Activated CD4-positive, alpha-beta memory T cell treated with anti-CD3 and anti-CD28 coated beads, Interleukin-2, amount 10 ng/mL, durations not matched to agents 7 days and 5 days (primary cell): ENCODE results near the gene PIK3AP1. TPM values are rescaled to one million over a fixed set of nuclear protein-coding genes. Genes with fewer than 3 reads are reported as not detected.
"Not testable (repeated sequence)": the region's sequence is repeated elsewhere in the genome, so short reads cannot be mapped to it uniquely, and the experiment has no call there.

Experiments
- CTCF ChIA-PET: fragments of 350-600 bp; sonication (Branson Sonifier 250); formaldehyde crosslinking; loops from one replicate; lab custom pipeline; 2021; ENCODE audit warnings: antibody characterized with exemption, inconsistent platforms; lab: Charles Lee
- POLR2A ChIA-PET: fragments of 350-600 bp; sonication (Branson Sonifier 250); formaldehyde crosslinking; loops from one replicate; lab custom pipeline; 2021; ENCODE audit warnings: antibody characterized with exemption; lab: Charles Lee
- DNase-seq: peaks from one replicate; pipeline ENCODE4 v3.0.0-alpha.2; 2020
- H3K27ac Mint-ChIP-seq: one replicate; pipeline ENCODE4 v1.8.0; 2021; ENCODE audit warnings: mild to moderate bottlenecking, mixed read lengths
- H3K27me3 Mint-ChIP-seq: one replicate; pipeline ENCODE4 v1.8.0; 2021; ENCODE audit warnings: mixed read lengths
- H3K36me3 Mint-ChIP-seq: one replicate; pipeline ENCODE4 v1.8.0; 2021; ENCODE audit warnings: low read depth, mixed read lengths
- H3K4me1 Mint-ChIP-seq: one replicate; pipeline ENCODE4 v1.8.0; 2021; ENCODE audit warnings: mixed read lengths
- H3K4me3 Mint-ChIP-seq: one replicate; pipeline ENCODE4 v1.8.0; 2021; ENCODE audit warnings: mild to moderate bottlenecking, mixed read lengths
- H3K9me3 Mint-ChIP-seq: one replicate; pipeline ENCODE4 v1.8.0; 2021; ENCODE audit warnings: mixed read lengths
- total RNA-seq, 2 experiments: library from RNA; stranded (reverse); gene quantifications; one replicate each; pipeline ENCODE4 v1.2.3, GENCODE V29; 2021

Gene PIK3AP1
- total RNA-seq, 2 experiments from 2014 or later: 5.7 to 6.6 TPM

- H3K27me3 Mint-ChIP-seq: no peaks in the 10 kb centered on the region
- ChIA-PET CTCF (interaction anchor here (0.7 to 1.7 kb wide), 3 partner anchors 11 to 214 kb away, joined by 3 to 4 read pairs (median 3); no protein-coding TSS in a partner anchor), POLR2A (interaction anchor here (0.9 kb wide), 1 partner anchor 455 kb away, joined by 3 read pairs; no protein-coding TSS in a partner anchor)
- no peak overlapping the region for H3K27ac Mint-ChIP-seq
- H3K36me3 Mint-ChIP-seq: peaks cover 29% of the 10 kb centered on the region
- no peak for DNase-seq
- peaks cover 37% of the 10 kb centered on the region for H3K4me1 Mint-ChIP-seq
- H3K4me3 Mint-ChIP-seq: no peak overlapping the region
- H3K9me3 Mint-ChIP-seq: no peaks in the 10 kb centered on the region
These were observed 135.8 kb downstream of the PIK3AP1 start for GRCh38 chr10:96584474-96584873.

- CTCF ChIA-PET: interaction anchor here (1.7 kb wide), 1 partner anchor 213 kb away, joined by 3 read pairs; no protein-coding TSS in a partner anchor
- H3K4me3 Mint-ChIP-seq: no peak overlapping the region
These were observed 136.3 kb downstream of the PIK3AP1 start for GRCh38 chr10:96584035-96584434.

GRCh38 chr10:96579133-96579532, 141.2 kb downstream of the PIK3AP1 start:
- no peaks in the 10 kb centered on the region for H3K9me3 Mint-ChIP-seq
- no peak for DNase-seq
- H3K4me3 Mint-ChIP-seq: no peak overlapping the region
- ChIA-PET POLR2A (no interaction called here), CTCF (no interaction called here)
- H3K27ac Mint-ChIP-seq: no peak overlapping the region
- no peaks in the 10 kb centered on the region for H3K27me3 Mint-ChIP-seq
- peaks cover 37% of the 10 kb centered on the region for H3K4me1 Mint-ChIP-seq
- H3K36me3 Mint-ChIP-seq: peaks cover 37% of the 10 kb centered on the region

More at GRCh38 chr10:96584035-96584434, 136.3 kb downstream of the PIK3AP1 start:
- no peaks in the 10 kb centered on the region for H3K9me3 Mint-ChIP-seq
- POLR2A ChIA-PET: no interaction called here
- peaks cover 37% of the 10 kb centered on the region for H3K4me1 Mint-ChIP-seq
- no peaks in the 10 kb centered on the region for H3K27me3 Mint-ChIP-seq
- DNase-seq: no peak
- H3K36me3 Mint-ChIP-seq: peaks cover 29% of the 10 kb centered on the region
- H3K27ac Mint-ChIP-seq: no peak overlapping the region

GRCh38 chr10:96578633-96579032, 141.7 kb downstream of the PIK3AP1 start:
- Mint-ChIP-seq H3K4me1 (peaks cover 32% of the 10 kb centered on the region), H3K9me3 (no peaks in the 10 kb centered on the region), H3K4me3 (no peak overlapping the region), H3K36me3 (peaks cover 39% of the 10 kb centered on the region), H3K27ac (no peak overlapping the region), H3K27me3 (no peaks in the 10 kb centered on the region)
- no peak for DNase-seq
- ChIA-PET POLR2A (no interaction called here), CTCF (no interaction called here)

- no peak for DNase-seq
- POLR2A ChIA-PET: no interaction called here
- H3K9me3 Mint-ChIP-seq: no peaks in the 10 kb centered on the region
These were observed 142.3 kb downstream of the PIK3AP1 start for GRCh38 chr10:96578022-96578421.

GRCh38 chr10:96577069-96577468, 143.2 kb downstream of the PIK3AP1 start:
- Mint-ChIP-seq H3K36me3 (peaks cover 48% of the 10 kb centered on the region), H3K4me1 (peaks cover 26% of the 10 kb centered on the region), H3K27me3 (no peaks in the 10 kb centered on the region), H3K9me3 (no peaks in the 10 kb centered on the region), H3K4me3 (no peak overlapping the region), H3K27ac (no peak overlapping the region)
- no peak for DNase-seq
- ChIA-PET CTCF (no interaction called here), POLR2A (interaction anchor here (1.1 kb wide), 1 partner anchor 8 kb away, joined by 5 read pairs; no protein-coding TSS in a partner anchor)

More at GRCh38 chr10:96578022-96578421, 142.3 kb downstream of the PIK3AP1 start:
- H3K4me3 Mint-ChIP-seq: no peak overlapping the region
- CTCF ChIA-PET: no interaction called here
- peaks cover 41% of the 10 kb centered on the region for H3K36me3 Mint-ChIP-seq
- H3K4me1 Mint-ChIP-seq: peaks cover 26% of the 10 kb centered on the region
- H3K27ac Mint-ChIP-seq: no peak overlapping the region
- H3K27me3 Mint-ChIP-seq: no peaks in the 10 kb centered on the region

GRCh38 chr10:96576277-96576980, 143.9 kb downstream of the PIK3AP1 start:
- Mint-ChIP-seq H3K36me3 (peaks cover 52% of the 10 kb centered on the region), H3K4me1 (peaks cover 20% of the 10 kb centered on the region), H3K9me3 (no peaks in the 10 kb centered on the region), H3K27ac (no peak overlapping the region), H3K4me3 (no peak overlapping the region), H3K27me3 (no peaks in the 10 kb centered on the region)
- ChIA-PET POLR2A (interaction anchor here (1.1 kb wide), 1 partner anchor 9 kb away, joined by 5 read pairs; no protein-coding TSS in a partner anchor), CTCF (no interaction called here)
- no peak for DNase-seq

GRCh38 chr10:96574564-96574963, 145.8 kb downstream of the PIK3AP1 start:
- CTCF ChIA-PET: interaction anchor here (1.5 kb wide), 1 partner anchor 10 kb away, joined by 4 read pairs; no protein-coding TSS in a partner anchor
- H3K27ac Mint-ChIP-seq, H3K9me3 Mint-ChIP-seq, DNase-seq, H3K27me3 Mint-ChIP-seq, POLR2A ChIA-PET, H3K4me3 Mint-ChIP-seq: not testable (repeated sequence)
- peaks cover 48% of the 10 kb centered on the region for H3K36me3 Mint-ChIP-seq
- peaks cover 14% of the 10 kb centered on the region for H3K4me1 Mint-ChIP-seq

GRCh38 chr10:96573036-96573435, 147.3 kb downstream of the PIK3AP1 start:
- Mint-ChIP-seq H3K27ac (no peak overlapping the region), H3K9me3 (no peaks in the 10 kb centered on the region), H3K4me3 (no peak overlapping the region), H3K27me3 (no peaks in the 10 kb centered on the region), H3K36me3 (peaks cover 49% of the 10 kb centered on the region), H3K4me1 (peaks cover 20% of the 10 kb centered on the region)
- DNase-seq: no peak
- ChIA-PET POLR2A (no interaction called here), CTCF (interaction anchor here (0.6 to 1.5 kb wide), 2 partner anchors 12 to 620 kb away, joined by 4 read pairs; no protein-coding TSS in a partner anchor)

- Mint-ChIP-seq H3K27me3 (no peaks in the 10 kb centered on the region), H3K9me3 (no peaks in the 10 kb centered on the region), H3K4me1 (peaks cover 22% of the 10 kb centered on the region), H3K36me3 (peaks cover 58% of the 10 kb centered on the region), H3K4me3 (no peak overlapping the region), H3K27ac (no peak overlapping the region)
- ChIA-PET CTCF (interaction anchor here (1.3 kb wide), 1 partner anchor 10 kb away, joined by 3 read pairs; no protein-coding TSS in a partner anchor), POLR2A (no interaction called here)
- no peak for DNase-seq
These were observed 149.0 kb downstream of the PIK3AP1 start for GRCh38 chr10:96570983-96571964.

- ChIA-PET CTCF (interaction anchor here (1.3 kb wide), 1 partner anchor 11 kb away, joined by 3 read pairs; no protein-coding TSS in a partner anchor), POLR2A (no interaction called here)
- no peak overlapping the region for H3K4me3 Mint-ChIP-seq
- H3K27me3 Mint-ChIP-seq: no peaks in the 10 kb centered on the region
- H3K36me3 Mint-ChIP-seq: peaks cover 58% of the 10 kb centered on the region
- DNase-seq: no peak
- no peaks in the 10 kb centered on the region for H3K9me3 Mint-ChIP-seq
- peaks cover 27% of the 10 kb centered on the region for H3K4me1 Mint-ChIP-seq
- H3K27ac Mint-ChIP-seq: no peak overlapping the region
These were observed 149.8 kb downstream of the PIK3AP1 start for GRCh38 chr10:96570511-96570910.

- Mint-ChIP-seq H3K27ac (no peak overlapping the region), H3K4me1 (peaks cover 32% of the 10 kb centered on the region), H3K36me3 (peaks cover 46% of the 10 kb centered on the region), H3K27me3 (no peaks in the 10 kb centered on the region), H3K9me3 (no peaks in the 10 kb centered on the region), H3K4me3 (no peak overlapping the region)
- ChIA-PET POLR2A (no interaction called here), CTCF (no interaction called here)
- DNase-seq: no peak
These were observed 151.9 kb downstream of the PIK3AP1 start for GRCh38 chr10:96568402-96568801.
